GM12878 (cell line): ENCODE results near the gene HES7. TPM values are rescaled to one million over a fixed set of nuclear protein-coding genes. Genes with fewer than 3 reads are reported as not detected.
A peak's percentile ranks its signal among the peaks of the same experiment; 100 is the strongest.

Source experiments
- ATAC-seq: fragments of 200-7000 bp; cut with Tn5 transposase; 3 replicates; pipeline ENCODE4 v1.9.1; 2020; ENCODE audit warnings: mild to moderate bottlenecking, moderate library complexity
- BruUV-seq: library from RNA; stranded (reverse); fragments of 400-500 nt; replicated peaks from 2 replicates; lab custom pipeline; 2021; lab: Mats Ljungman, UMichigan
- CTCF ChIA-PET: fragments of 300-600 bp; sonication (Branson Sonifier 250); formaldehyde crosslinking; extraction: SDS; loops from one replicate; lab custom pipeline; 2021; ENCODE audit warnings: inconsistent platforms; lab: Yijun Ruan, JAX
- POLR2A ChIA-PET: fragments of 350-600 bp; formaldehyde crosslinking; extraction: SDS; loops from one replicate; lab custom pipeline; 2021; ENCODE audit warnings: inconsistent platforms; lab: Charles Lee
- RAD21 ChIA-PET: fragments of 300-600 bp; sonication (Branson Sonifier 250); formaldehyde crosslinking; loops from one replicate; lab custom pipeline; 2023; ENCODE audit warnings: antibody characterized with exemption; ENCODE audit not compliant: unreplicated experiment; lab: Charles Lee
- SMC1A ChIA-PET: fragments of 300-600 bp; sonication (Branson Sonifier 250); formaldehyde crosslinking; loops from one replicate; lab custom pipeline; 2023; ENCODE audit not compliant: unreplicated experiment, uncharacterized antibody; lab: Charles Lee
- DNase-seq: peaks from one replicate; pipeline ENCODE4 v3.0.0-alpha.2; 2011; ENCODE audit warnings: low read depth, low spot score
- FAIRE-seq: peaks from 3 replicates; lab custom pipeline; 2011; peaks lifted over from hg19 to GRCh38; lab: Jason Lieb, UNC
- H2AFZ ChIP-seq: 2 replicates; pipeline ENCODE4 v1.6.0; 2011; ENCODE audit warnings: low read depth, low read length, control low read depth; ENCODE audit not compliant: control insufficient read depth
- H3K27ac ChIP-seq: 2 replicates; pipeline ENCODE4 v1.5.1; 2011; ENCODE audit warnings: control low read depth; ENCODE audit not compliant: control insufficient read depth, insufficient read depth
- H3K27me3 ChIP-seq, 2 experiments: replicated peaks in 1 of 2; 2 replicates each; pipeline versions ENCODE4 v1.6.0 to v1.6.1; 2011; ENCODE audit warnings: low read length in 1 of 2; ENCODE audit not compliant: control insufficient read depth in 2 of 2, insufficient read depth in 2 of 2
- H3K36me3 ChIP-seq, 2 experiments: 2 replicates each; pipeline ENCODE4 v1.5.1; 2011; ENCODE audit warnings: low read length in 1 of 2; ENCODE audit not compliant: control insufficient read depth in 2 of 2, insufficient read depth in 2 of 2
- H3K4me1 ChIP-seq: 2 replicates; pipeline ENCODE4 v1.6.1; 2011; ENCODE audit warnings: mild to moderate bottlenecking, low read length, moderate library complexity, mixed read lengths; ENCODE audit not compliant: control insufficient read depth, insufficient read depth
- H3K4me2 ChIP-seq: 2 replicates; pipeline ENCODE4 v1.6.0; 2011; ENCODE audit warnings: control low read depth; ENCODE audit not compliant: control insufficient read depth, insufficient read depth
- H3K4me3 ChIP-seq: fragments of 200-600 bp; sonication (generic); 2 replicates; pipeline ENCODE4 v1.5.1; 2016
- H3K79me2 ChIP-seq: 2 replicates; pipeline ENCODE4 v1.6.0; 2011; ENCODE audit warnings: low read length; ENCODE audit not compliant: control insufficient read depth, insufficient read depth
- H3K9ac ChIP-seq: 2 replicates; pipeline ENCODE4 v1.8.0; 2011; ENCODE audit warnings: low read length, control low read depth, mixed read lengths; ENCODE audit not compliant: control insufficient read depth, insufficient read depth
- H3K9me3 ChIP-seq: replicated peaks from 3 replicates; pipeline ENCODE4 v1.5.1; 2011; ENCODE audit warnings: mild to moderate bottlenecking, low read length; ENCODE audit not compliant: control insufficient read depth, insufficient read depth
- H4K20me1 ChIP-seq: 2 replicates; pipeline ENCODE4 v1.6.0; 2011; ENCODE audit not compliant: control insufficient read depth, insufficient read depth
- BACH1 ChIP-seq: fragments of 450-650 bp; IDR thresholded peaks from 2 replicates; pipeline ENCODE4 v1.6.1; 2017; ENCODE audit warnings: mild to moderate bottlenecking, borderline replicate concordance
- EED ChIP-seq: sonication (generic); IDR thresholded peaks from 2 replicates; pipeline ENCODE4 v1.6.1; 2016; ENCODE audit warnings: antibody characterized with exemption, low read depth
- HDGF ChIP-seq: fragments of 450-650 bp; IDR thresholded peaks from 2 replicates; pipeline ENCODE4 v1.6.1; 2016; ENCODE audit warnings: antibody characterized with exemption
- IRF3 ChIP-seq: fragments of 450-650 bp; IDR thresholded peaks from 2 replicates; pipeline ENCODE4 v1.6.1; 2014; ENCODE audit warnings: mild to moderate bottlenecking
- JUNB ChIP-seq: IDR thresholded peaks from 2 replicates; pipeline ENCODE4 v1.6.1; 2016; ENCODE audit warnings: antibody characterized with exemption, mild to moderate bottlenecking
- MTA2 ChIP-seq: fragments of 450-650 bp; IDR thresholded peaks from 2 replicates; pipeline ENCODE4 v1.6.1; 2016; ENCODE audit warnings: low read depth, mild to moderate bottlenecking, moderate library complexity
- SMARCA5 ChIP-seq: fragments of 450-650 bp; IDR thresholded peaks from 2 replicates; pipeline ENCODE4 v1.6.1; 2017; ENCODE audit warnings: mild to moderate bottlenecking
- YY1 ChIP-seq: IDR thresholded peaks from 2 replicates; pipeline ENCODE4 v1.6.1; 2011; ENCODE audit warnings: low read depth, mild to moderate bottlenecking, low read length
- ZBED1 ChIP-seq: IDR thresholded peaks from 2 replicates; pipeline ENCODE4 v1.6.1; 2016; ENCODE audit warnings: borderline replicate concordance
- ZNF207 ChIP-seq: fragments of 450-650 bp; IDR thresholded peaks from 2 replicates; pipeline ENCODE4 v1.6.1; 2014; ENCODE audit warnings: antibody characterized with exemption, mild to moderate bottlenecking, borderline replicate concordance
- WGBS: methylation state at CpG from one replicate; pipeline ENCODE4 v1.1.6; 2016; ENCODE audit warnings: low lambda C conversion rate; ENCODE audit not compliant: insufficient replicate concordance, insufficient coverage; ENCODE audit errors: missing lambda C conversion rate; 5-methylcytosine and 5-hydroxymethylcytosine counted together
- in situ Hi-C: fragments of 300-500 bp; cut with MboI; formaldehyde crosslinking; loops from 9 replicates; pipeline ENCODE4 v1.14.3; 2018; ENCODE audit warnings: mixed read lengths
- intact Hi-C: fragments of 100-400 bp; cut with micrococcal nuclease; formaldehyde crosslinking; loops from one replicate; pipeline ENCODE4 v1.14.2; 2022; ENCODE audit not compliant: unreplicated experiment
- polyA plus RNA-seq, 11 experiments: library from polyadenylated mRNA; depleted of rRNA in 4 of 11; unstranded in 6 of 11; stranded (reverse) in 5 of 11; fragments of >200 nt; fragmentation: Nextera tagmentation in 4 of 11; fragmentation: Illumina TruSeq in 1 of 11; extraction: Ambion mirVana in 4 of 11; extraction: Trizol in 1 of 11; gene quantifications; 1 replicate in 1 of 11; 2 replicates in 10 of 11; pipeline versions ENCODE4 v1.2.1 to v1.2.3, GENCODE V29; 2011 to 2016; ENCODE audit warnings: inconsistent platforms in 2 of 11, missing spikeins in 2 of 11, low read depth in 1 of 11
- total RNA-seq, 4 experiments: library from RNA; depleted of rRNA in 3 of 4; stranded (reverse); fragments of >200 nt in 3 of 4; fragmentation: Illumina TruSeq in 1 of 4; extraction: Trizol in 1 of 4; gene quantifications; 2 replicates each; pipeline versions ENCODE4 v1.2.1 to v1.2.3, GENCODE V29; 2013 to 2021
- TF ChIP-seq, protein P1 (sequence below): fragments of 450-650 bp; formaldehyde crosslinking; IDR thresholded peaks from 2 replicates; pipeline ENCODE4 v1.5.0; 2022; ENCODE audit warnings: mild to moderate bottlenecking, missing genetic modification characterization

Gene HES7
- total and polyA plus RNA-seq, 10 of the 15 experiments (the other 5 are each of a cell fraction or from before 2014, with no cell fraction given): 0.07 to 1.3 (median 0.63) TPM; not detected in 4

GRCh38 chr17:8154608-8155155, 30.8 kb upstream of the HES7 start:
- BruUV-seq: no TSS peak
- peaks cover 1 to 3% of the 10 kb centered on the region in 2 experiments; a peak in 3 of 4 replicates for H3K36me3 ChIP-seq
- H3K27ac ChIP-seq: no peak overlapping the region

GRCh38 chr17:8153957-8154607, 30.2 kb upstream of the HES7 start:
- H3K9me3 ChIP-seq: no peaks in the 10 kb centered on the region
- 11% methylated on average over 22 of the region's 22 CpGs for WGBS
- DNase-seq (no peak), ATAC-seq (no peak), FAIRE-seq (no peak)
- H3K36me3 ChIP-seq: peaks cover 0 to 6% of the 10 kb centered on the region in 2 experiments; a peak in 3 of 4 replicates
- intact Hi-C loops: no loop called here
- in situ Hi-C loops: no loop called here
- BruUV-seq: no TSS peak
- ChIA-PET SMC1A (interaction anchor here (1.3 to 5.1 kb wide), 3 partner anchors 15 to 64 kb away, joined by 3 to 42 read pairs (median 4); no protein-coding TSS in a partner anchor), POLR2A (interaction anchor here (0.6 to 7.5 kb wide), 6 partner anchors 19 to 141 kb away, joined by 3 to 71 read pairs (median 4); partner anchors contain the start of genes AURKB and BORCS6), CTCF (interaction anchor here (1.8 to 4.4 kb wide), 2 partner anchors 15 to 35 kb away, joined by 6 to 36 read pairs; no protein-coding TSS in a partner anchor), RAD21 (interaction anchor here (4.1 kb wide), 1 partner anchor 16 kb away, joined by 33 read pairs; no protein-coding TSS in a partner anchor)
- H3K27me3 ChIP-seq: no peaks in the 10 kb centered on the region
- peaks cover 23% of the 10 kb centered on the region for H3K4me1 ChIP-seq
- peaks cover 21% of the 10 kb centered on the region for H3K79me2 ChIP-seq
- H2AFZ ChIP-seq: no peak overlapping the region
- peak overlapping the region; percentile 40; the same call in 1 of the 2 replicates for H3K4me3 ChIP-seq
- no peak overlapping the region for H3K27ac ChIP-seq
- H4K20me1 ChIP-seq: no peaks in the 10 kb centered on the region; the same call in 1 of the 2 replicates
- peak overlapping the region; percentile 36; the same call in 1 of the 2 replicates for H3K4me2 ChIP-seq
- H3K9ac ChIP-seq: peak overlapping the region; percentile 3; the same call in 1 of the 2 replicates
- TF ChIP-seq EED (0 out of 2 replicates have a peak, but pooled peaks have one; percentile 23), ZNF207 (no peak), SMARCA5 (no peak), YY1 (peak; percentile 79; the same call in 1 of the 2 replicates), IRF3 (no peak), MTA2 (no peak), ZBED1 (no peak), HDGF (0 out of 2 replicates have a peak, but pooled peaks have one; percentile 71)
- TF ChIP-seq, protein P1, sequence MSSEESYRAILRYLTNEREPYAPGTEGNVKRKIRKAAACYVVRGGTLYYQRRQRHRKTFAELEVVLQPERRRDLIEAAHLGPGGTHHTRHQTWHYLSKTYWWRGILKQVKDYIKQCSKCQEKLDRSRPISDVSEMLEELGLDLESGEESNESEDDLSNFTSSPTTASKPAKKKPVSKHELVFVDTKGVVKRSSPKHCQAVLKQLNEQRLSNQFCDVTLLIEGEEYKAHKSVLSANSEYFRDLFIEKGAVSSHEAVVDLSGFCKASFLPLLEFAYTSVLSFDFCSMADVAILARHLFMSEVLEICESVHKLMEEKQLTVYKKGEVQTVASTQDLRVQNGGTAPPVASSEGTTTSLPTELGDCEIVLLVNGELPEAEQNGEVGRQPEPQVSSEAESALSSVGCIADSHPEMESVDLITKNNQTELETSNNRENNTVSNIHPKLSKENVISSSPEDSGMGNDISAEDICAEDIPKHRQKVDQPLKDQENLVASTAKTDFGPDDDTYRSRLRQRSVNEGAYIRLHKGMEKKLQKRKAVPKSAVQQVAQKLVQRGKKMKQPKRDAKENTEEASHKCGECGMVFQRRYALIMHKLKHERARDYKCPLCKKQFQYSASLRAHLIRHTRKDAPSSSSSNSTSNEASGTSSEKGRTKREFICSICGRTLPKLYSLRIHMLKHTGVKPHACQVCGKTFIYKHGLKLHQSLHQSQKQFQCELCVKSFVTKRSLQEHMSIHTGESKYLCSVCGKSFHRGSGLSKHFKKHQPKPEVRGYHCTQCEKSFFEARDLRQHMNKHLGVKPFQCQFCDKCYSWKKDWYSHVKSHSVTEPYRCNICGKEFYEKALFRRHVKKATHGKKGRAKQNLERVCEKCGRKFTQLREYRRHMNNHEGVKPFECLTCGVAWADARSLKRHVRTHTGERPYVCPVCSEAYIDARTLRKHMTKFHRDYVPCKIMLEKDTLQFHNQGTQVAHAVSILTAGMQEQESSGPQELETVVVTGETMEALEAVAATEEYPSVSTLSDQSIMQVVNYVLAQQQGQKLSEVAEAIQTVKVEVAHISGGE (CRISPR knock-in tag): no peak

More at GRCh38 chr17:8154608-8155155, 30.8 kb upstream of the HES7 start:
- Histone ChIP-seq H3K4me3 (no peak overlapping the region), H3K4me2 (peak overlapping the region; percentile 36), H4K20me1 (no peaks in the 10 kb centered on the region; the same call in 1 of the 2 replicates), H3K4me1 (peaks cover 23% of the 10 kb centered on the region), H3K9me3 (no peaks in the 10 kb centered on the region), H2AFZ (no peak overlapping the region), H3K27me3 (no peaks in the 10 kb centered on the region), H3K9ac (no peak overlapping the region), H3K79me2 (peaks cover 21% of the 10 kb centered on the region)
- ChIA-PET CTCF (interaction anchor here (4.4 kb wide), 1 partner anchor 16 kb away, joined by 36 read pairs; no protein-coding TSS in a partner anchor), POLR2A (interaction anchor here (0.6 to 7.5 kb wide), 6 partner anchors 16 to 141 kb away, joined by 3 to 71 read pairs (median 6); partner anchors contain the start of genes AURKB and BORCS6), SMC1A (interaction anchor here (1.3 to 5.1 kb wide), 3 partner anchors 16 to 32 kb away, joined by 4 to 42 read pairs (median 21); partner anchors contain the start of gene HES7), RAD21 (interaction anchor here (1.5 to 4.1 kb wide), 2 partner anchors 16 to 32 kb away, joined by 4 to 33 read pairs; no protein-coding TSS in a partner anchor)
- intact Hi-C loops: no loop called here
- WGBS: 52% methylated on average over 10 of the region's 11 CpGs
- FAIRE-seq: no peak
- in situ Hi-C loops: no loop called here
- 0 out of 2 replicates have a peak, but pooled peaks have one; percentile 10 for TF ChIP-seq BACH1
- no peak for TF ChIP-seq JUNB
- no peak for DNase-seq
- no peak for ATAC-seq
